GM18520 (cell line): ENCODE results near the gene SBNO1.

Experiments
- ATAC-seq: cut with Tn5 transposase; IDR thresholded peaks from one replicate; pipeline ENCODE4 v1.9.1; 2021; ENCODE audit not compliant: unreplicated experiment

Gene SBNO1

GRCh38 chr12:123278101-123278627 is 86.5 kb downstream of the SBNO1 start:
- peak; percentile 68 for ATAC-seq

- no peak for ATAC-seq
These were observed 91.5 kb downstream of the SBNO1 start for GRCh38 chr12:123273166-123273565.

GRCh38 chr12:123271001-123271668 is 93.5 kb downstream of the SBNO1 start:
- peak; percentile 26 for ATAC-seq

GRCh38 chr12:123270214-123271000 is 94.2 kb downstream of the SBNO1 start:
- ATAC-seq = no peak

- ATAC-seq = no peak
These were observed 94.8 kb downstream of the SBNO1 start for GRCh38 chr12:123269896-123270213.

GRCh38 chr12:123269395-123269892 is 95.2 kb downstream of the SBNO1 start:
- ATAC-seq = no peak

- ATAC-seq = no peak
These were observed 95.8 kb downstream of the SBNO1 start for GRCh38 chr12:123268850-123269249.

GRCh38 chr12:123267991-123268843 is 96.4 kb downstream of the SBNO1 start:
- no peak for ATAC-seq

- ATAC-seq = no peak
These were observed 97.2 kb downstream of the SBNO1 start for GRCh38 chr12:123267335-123267920.

GRCh38 chr12:123266679-123267277 is 97.9 kb downstream of the SBNO1 start:
- ATAC-seq = no peak

GRCh38 chr12:123265851-123266678 is 98.6 kb downstream of the SBNO1 start:
- no peak for ATAC-seq

- ATAC-seq = no peak
These were observed 100.0 kb downstream of the SBNO1 start for GRCh38 chr12:123264642-123265041.

- no peak for ATAC-seq
These were observed 101.3 kb downstream of the SBNO1 start for GRCh38 chr12:123263196-123263817.

- no peak for ATAC-seq
These were observed 103.5 kb downstream of the SBNO1 start for GRCh38 chr12:123261196-123261595.

GRCh38 chr12:123260081-123260480 is 104.6 kb downstream of the SBNO1 start:
- ATAC-seq = no peak

- no peak for ATAC-seq
These were observed 106.1 kb downstream of the SBNO1 start for GRCh38 chr12:123258593-123258992.

- no peak for ATAC-seq
These were observed 109.7 kb downstream of the SBNO1 start for GRCh38 chr12:123254853-123255446.

- no peak for ATAC-seq
These were observed 110.8 kb downstream of the SBNO1 start for GRCh38 chr12:123253641-123254459.
